Neuronal stem cell (in vitro differentiated cells): ENCODE measurements around the gene SMPD4.
"Not testable (repeated sequence)": the region's sequence is repeated elsewhere in the genome, so short reads cannot be mapped to it uniquely, and the experiment has no call there.

Source experiments
- DNase-seq: peaks from one replicate; pipeline ENCODE4 v3.0.0-alpha.2; 2013; ENCODE audit warnings: low spot score
- H2AFZ ChIP-seq: one replicate; pipeline ENCODE4 v1.6.1; 2013; ENCODE audit warnings: mild to moderate bottlenecking, low read length, inconsistent platforms
- H2AK5ac ChIP-seq: 2 replicates; pipeline ENCODE4 v1.6.1; 2013; ENCODE audit warnings: low read depth, mild to moderate bottlenecking, inconsistent platforms, low read length, moderate library complexity, mixed read lengths
- H2BK120ac ChIP-seq: 2 replicates; pipeline ENCODE4 v1.6.1; 2013; ENCODE audit warnings: low read depth, mild to moderate bottlenecking, inconsistent platforms, low read length, moderate library complexity, mixed read lengths
- H2BK12ac ChIP-seq: one replicate; pipeline ENCODE4 v1.6.1; 2013; ENCODE audit warnings: low read length, inconsistent platforms
- H2BK15ac ChIP-seq: 2 replicates; pipeline ENCODE4 v1.6.1; 2013; ENCODE audit warnings: mild to moderate bottlenecking, low read length, inconsistent platforms, mixed read lengths
- H2BK5ac ChIP-seq: one replicate; pipeline ENCODE4 v1.6.1; 2013; ENCODE audit warnings: inconsistent platforms, mild to moderate bottlenecking, low read length, moderate library complexity
- H3K14ac ChIP-seq: one replicate; pipeline ENCODE4 v1.6.1; 2013; ENCODE audit warnings: low read length, inconsistent platforms
- H3K18ac ChIP-seq: 2 replicates; pipeline ENCODE4 v1.6.1; 2013; ENCODE audit warnings: low read length, inconsistent platforms
- H3K23ac ChIP-seq: 2 replicates; pipeline ENCODE4 v1.6.1; 2013; ENCODE audit warnings: low read depth, mild to moderate bottlenecking, mixed read lengths, low read length, inconsistent platforms; ENCODE audit not compliant: poor library complexity
- H3K27ac ChIP-seq: replicated peaks from 3 replicates; pipeline ENCODE4 v1.5.1; 2013; ENCODE audit warnings: low read length, inconsistent platforms
- H3K27me3 ChIP-seq, 3 experiments: 2 replicates each; pipeline ENCODE4 v1.6.1; 2013; ENCODE audit warnings: low read length in 3 of 3, mild to moderate bottlenecking in 2 of 3, inconsistent platforms in 1 of 3, low read depth in 1 of 3, mixed read lengths in 1 of 3, moderate library complexity in 1 of 3; ENCODE audit not compliant: control insufficient read depth in 3 of 3, insufficient read depth in 3 of 3
- H3K36me3 ChIP-seq, 2 donors: replicated peaks in 1 of 2; 2 replicates each; pipeline ENCODE4 v1.6.1; 2013; ENCODE audit warnings: low read length in 2 of 2; ENCODE audit not compliant: control insufficient read depth in 2 of 2, insufficient read depth in 2 of 2
- H3K4ac ChIP-seq: 2 replicates; pipeline ENCODE4 v1.6.1; 2013; ENCODE audit warnings: inconsistent platforms, mild to moderate bottlenecking, low read length, moderate library complexity
- H3K4me1 ChIP-seq, 2 donors: 1 replicate in 1 of 2; 2 replicates in 1 of 2; pipeline ENCODE4 v1.6.1; 2013; ENCODE audit warnings: low read length in 2 of 2, low read depth in 1 of 2; ENCODE audit not compliant: control insufficient read depth in 2 of 2, insufficient read depth in 1 of 2
- H3K4me2 ChIP-seq: one replicate; pipeline ENCODE4 v1.6.1; 2013; ENCODE audit warnings: mild to moderate bottlenecking, low read length, inconsistent platforms; ENCODE audit not compliant: insufficient read depth, poor library complexity, severe bottlenecking
- H3K4me3 ChIP-seq, 2 donors: 2 replicates each; pipeline ENCODE4 v1.5.1; 2013; ENCODE audit warnings: low read length in 2 of 2, mild to moderate bottlenecking in 2 of 2, inconsistent platforms in 1 of 2, moderate library complexity in 1 of 2
- H3K79me1 ChIP-seq: one replicate; pipeline ENCODE4 v1.6.1; 2013; ENCODE audit warnings: low read depth, mild to moderate bottlenecking, inconsistent platforms, low read length, moderate library complexity
- H3K9ac ChIP-seq: one replicate; pipeline ENCODE4 v1.6.1; 2013; ENCODE audit warnings: mild to moderate bottlenecking, low read depth, low read length, inconsistent platforms; ENCODE audit not compliant: poor library complexity
- H3K9me3 ChIP-seq, 2 donors: replicated peaks in 1 of 2; 2 replicates each; pipeline versions ENCODE3 to v1.6.1; 2013; ENCODE audit warnings: low read length in 2 of 2, mild to moderate bottlenecking in 2 of 2, inconsistent platforms in 1 of 2, low read depth in 1 of 2, mixed read lengths in 1 of 2, moderate library complexity in 1 of 2; ENCODE audit not compliant: control insufficient read depth in 2 of 2, insufficient read depth in 1 of 2
- H4K8ac ChIP-seq: one replicate; pipeline ENCODE4 v1.6.1; 2013; ENCODE audit warnings: low read depth, mild to moderate bottlenecking, inconsistent platforms, low read length, moderate library complexity
- H4K91ac ChIP-seq: one replicate; pipeline ENCODE4 v1.6.1; 2013; ENCODE audit warnings: low read length, low read depth, mild to moderate bottlenecking, inconsistent platforms; ENCODE audit not compliant: poor library complexity
- WGBS, 2 donors: extraction: QIAGEN DNeasy Blood & Tissue Kit; methylation state at CpG; one replicate each; pipeline ENCODE4 v1.1.7; 2013; ENCODE audit warnings: missing lambda C conversion rate in 2 of 2, mixed read lengths in 1 of 2; ENCODE audit not compliant: insufficient read length in 2 of 2, insufficient replicate concordance in 1 of 2; ENCODE audit errors: extremely low coverage in 2 of 2; 5-methylcytosine and 5-hydroxymethylcytosine counted together

Gene SMPD4

DNA sequence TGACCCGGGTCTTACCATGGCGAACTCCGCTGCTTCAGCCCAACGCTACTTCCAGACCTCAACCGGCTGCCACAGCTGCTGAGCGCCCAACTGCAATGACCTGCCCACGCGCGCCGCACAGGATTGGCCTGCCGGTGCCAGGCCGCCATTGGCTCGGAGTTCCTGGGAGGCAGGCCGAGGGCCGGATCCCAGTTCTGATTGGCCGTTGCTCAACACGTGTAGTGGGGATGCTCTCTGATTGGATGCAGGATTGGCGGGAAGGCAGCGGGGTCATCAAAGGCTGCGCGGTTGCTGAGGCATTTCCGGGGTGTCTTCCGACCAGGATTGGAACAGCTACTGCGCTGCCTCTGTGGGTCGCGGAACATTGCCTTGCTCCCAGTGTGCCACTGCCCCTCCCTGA lies 16.9 kb upstream of the SMPD4 start, which contains the start of gene TUBA3E:
TUBA3E (minus strand) TSS at position 97 of the 400 bp plus-strand sequence; CDS start at position 18, 79 bp downstream.
- H3K4me3 ChIP-seq = no peak within 1 kb of the TSS
- no CpG with 5 or more reads among the region's 26 CpGs for WGBS, 2 donors
- no peak within 1 kb of the TSS for H3K18ac ChIP-seq
- no peak for DNase-seq
- H4K91ac ChIP-seq = no peak within 1 kb of the TSS
- H3K27me3 ChIP-seq = no peaks in the 10 kb centered on the region
- no peak within 1 kb of the TSS for H3K14ac ChIP-seq
- H3K4me1 ChIP-seq = no peaks in the 10 kb centered on the region
- no peak within 1 kb of the TSS for H2BK12ac ChIP-seq
- no peak within 1 kb of the TSS for H4K8ac ChIP-seq
- H2AFZ ChIP-seq = no peak within 1 kb of the TSS
- H2AK5ac ChIP-seq = no peak within 1 kb of the TSS
- no peak within 1 kb of the TSS for H3K9ac ChIP-seq
- no peak within 1 kb of the TSS for H3K27ac ChIP-seq
- H3K79me1 ChIP-seq = no peaks in the 10 kb centered on the region
- no peak within 1 kb of the TSS for H3K4me2 ChIP-seq
- H2BK120ac ChIP-seq = no peak within 1 kb of the TSS
- H2BK5ac ChIP-seq = no peak within 1 kb of the TSS
- no peak within 1 kb of the TSS for H3K23ac ChIP-seq
- H3K36me3 ChIP-seq = no peaks in the 10 kb centered on the region
- H3K4ac ChIP-seq = no peak within 1 kb of the TSS
- no peaks in the 10 kb centered on the region for H3K9me3 ChIP-seq
- no peak within 1 kb of the TSS for H2BK15ac ChIP-seq

- H4K91ac ChIP-seq, H2BK12ac ChIP-seq, H3K4me2 ChIP-seq, H3K14ac ChIP-seq, H4K8ac ChIP-seq, H3K18ac ChIP-seq, H2BK120ac ChIP-seq, H2BK15ac ChIP-seq, H3K27ac ChIP-seq, H2AFZ ChIP-seq, H2AK5ac ChIP-seq, H3K4ac ChIP-seq, H3K9ac ChIP-seq, H3K27me3 ChIP-seq, H2BK5ac ChIP-seq, H3K36me3 ChIP-seq, H3K79me1 ChIP-seq, DNase-seq, H3K9me3 ChIP-seq, H3K4me1 ChIP-seq, H3K23ac ChIP-seq, H3K4me3 ChIP-seq: not testable (repeated sequence)
- WGBS, 2 donors = no CpG with 5 or more reads among the region's 13 CpGs
Observed at GRCh38 chr2:130196052-130196451, 14.7 kb upstream of the SMPD4 start.

GRCh38 chr2:130195089-130195635 lies 13.8 kb upstream of the SMPD4 start:
- not testable (repeated sequence) for H3K18ac ChIP-seq

GRCh38 chr2:130193824-130194223 lies 12.4 kb upstream of the SMPD4 start:
- not testable (repeated sequence) for H3K4me3 ChIP-seq, H3K4ac ChIP-seq, H2BK5ac ChIP-seq, H2AK5ac ChIP-seq, H3K27ac ChIP-seq, H3K14ac ChIP-seq, H2BK12ac ChIP-seq, H3K36me3 ChIP-seq, H3K27me3 ChIP-seq, H3K23ac ChIP-seq, H3K9ac ChIP-seq, H3K4me1 ChIP-seq, H2BK15ac ChIP-seq, H2AFZ ChIP-seq, H3K18ac ChIP-seq, H3K9me3 ChIP-seq, H4K8ac ChIP-seq, H2BK120ac ChIP-seq, DNase-seq, H4K91ac ChIP-seq, H3K4me2 ChIP-seq, H3K79me1 ChIP-seq
- no CpG with 5 or more reads among the region's 22 CpGs for WGBS, 2 donors

More at GRCh38 chr2:130195089-130195635, 13.8 kb upstream of the SMPD4 start:
- not testable (repeated sequence) for H3K27ac ChIP-seq, H3K4ac ChIP-seq, H2AK5ac ChIP-seq, H3K14ac ChIP-seq, H3K4me1 ChIP-seq, H3K9ac ChIP-seq, H2BK15ac ChIP-seq, H2BK12ac ChIP-seq, H3K4me2 ChIP-seq, H3K79me1 ChIP-seq, DNase-seq, H3K27me3 ChIP-seq, H4K91ac ChIP-seq, H3K9me3 ChIP-seq, H3K23ac ChIP-seq, H3K4me3 ChIP-seq, H2AFZ ChIP-seq, H4K8ac ChIP-seq, H3K36me3 ChIP-seq, H2BK120ac ChIP-seq, H2BK5ac ChIP-seq
- WGBS, 2 donors = no CpG with 5 or more reads among the region's 9 CpGs
